ENCODE measurements around the gene LPA. TPM values are rescaled to one million over a fixed set of nuclear protein-coding genes. Genes with fewer than 3 reads are reported as not detected.
"Not testable (repeated sequence)": the region's sequence is repeated elsewhere in the genome, so short reads cannot be mapped to it uniquely, and the experiment has no call there.

LPA gene
- total RNA-seq, 1 donor from 2014 or later, result not detected

DNA sequence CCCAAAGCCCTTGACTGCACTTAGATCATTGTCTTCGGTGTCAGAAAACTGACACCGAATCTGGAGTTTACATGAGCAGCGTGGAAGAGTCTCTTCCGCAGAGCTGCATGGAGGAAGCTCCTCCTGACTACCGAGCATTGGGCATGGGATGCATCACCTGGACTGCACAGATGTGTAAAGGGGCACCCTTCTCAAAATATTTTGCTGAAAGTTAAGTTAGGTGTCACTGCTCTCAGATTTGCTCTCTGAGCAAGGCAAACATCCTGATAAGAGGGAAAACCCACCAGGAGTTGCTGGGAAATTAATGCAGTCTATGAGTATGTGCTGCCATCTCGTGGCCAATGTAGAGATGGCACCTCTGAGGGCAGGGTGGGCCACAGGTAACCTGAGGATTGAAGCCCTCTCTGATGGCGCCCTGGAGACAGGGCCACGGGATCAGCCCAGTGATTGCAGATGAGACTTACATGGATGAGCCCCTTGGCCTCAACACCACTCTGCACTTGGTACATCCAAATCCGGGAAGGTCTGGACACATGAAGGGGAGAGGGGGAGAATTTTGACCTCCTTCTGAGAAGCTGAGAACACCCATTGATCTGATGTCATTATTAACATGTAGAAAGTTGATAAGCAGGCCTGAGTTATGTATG, 129.9 kb downstream of the LPA start:
- Histone ChIP-seq H3K4me3 (ENCODE audit: low read depth, low read length) (no peak overlapping the region), H3K27me3 (ENCODE audit: control insufficient read depth, insufficient read depth, low read length) (no peaks in the 10 kb centered on the region), H3K36me3 (ENCODE audit: control insufficient read depth, insufficient read depth, low read length) (no peaks in the 10 kb centered on the region)
- TF ChIP-seq, protein P1, sequence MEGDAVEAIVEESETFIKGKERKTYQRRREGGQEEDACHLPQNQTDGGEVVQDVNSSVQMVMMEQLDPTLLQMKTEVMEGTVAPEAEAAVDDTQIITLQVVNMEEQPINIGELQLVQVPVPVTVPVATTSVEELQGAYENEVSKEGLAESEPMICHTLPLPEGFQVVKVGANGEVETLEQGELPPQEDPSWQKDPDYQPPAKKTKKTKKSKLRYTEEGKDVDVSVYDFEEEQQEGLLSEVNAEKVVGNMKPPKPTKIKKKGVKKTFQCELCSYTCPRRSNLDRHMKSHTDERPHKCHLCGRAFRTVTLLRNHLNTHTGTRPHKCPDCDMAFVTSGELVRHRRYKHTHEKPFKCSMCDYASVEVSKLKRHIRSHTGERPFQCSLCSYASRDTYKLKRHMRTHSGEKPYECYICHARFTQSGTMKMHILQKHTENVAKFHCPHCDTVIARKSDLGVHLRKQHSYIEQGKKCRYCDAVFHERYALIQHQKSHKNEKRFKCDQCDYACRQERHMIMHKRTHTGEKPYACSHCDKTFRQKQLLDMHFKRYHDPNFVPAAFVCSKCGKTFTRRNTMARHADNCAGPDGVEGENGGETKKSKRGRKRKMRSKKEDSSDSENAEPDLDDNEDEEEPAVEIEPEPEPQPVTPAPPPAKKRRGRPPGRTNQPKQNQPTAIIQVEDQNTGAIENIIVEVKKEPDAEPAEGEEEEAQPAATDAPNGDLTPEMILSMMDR (IDR thresholded peaks at IDR 0.05; ENCODE audit: insufficient read depth, low read length, poor library complexity, severe bottlenecking), result peak; percentile 81
- no peak for DNase-seq (ENCODE audit: low read depth)

DNA sequence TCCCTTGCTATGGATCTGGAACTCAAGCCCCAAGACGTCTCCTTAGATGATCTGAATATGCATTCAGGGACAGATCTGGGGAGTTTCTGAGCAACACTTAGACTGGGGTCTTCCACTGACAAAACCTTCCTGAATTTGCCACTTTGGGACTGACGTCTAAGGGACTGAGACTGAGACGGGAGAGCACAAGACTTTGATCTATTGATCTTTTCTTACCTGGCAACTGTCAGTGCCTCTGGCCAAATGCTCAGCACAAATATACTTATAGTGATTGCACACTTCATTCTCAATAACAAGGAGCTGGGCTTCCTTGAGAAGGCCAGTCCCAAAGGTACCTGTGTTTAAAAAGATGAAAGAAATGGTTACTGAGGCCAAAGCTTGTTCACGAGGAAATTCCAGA, 131.8 kb downstream of the LPA start:
- Histone ChIP-seq H3K4me3 (ENCODE audit: low read depth, low read length) (no peak overlapping the region), H3K36me3 (ENCODE audit: control insufficient read depth, insufficient read depth, low read length) (no peaks in the 10 kb centered on the region), H3K27me3 (ENCODE audit: control insufficient read depth, insufficient read depth, low read length) (no peaks in the 10 kb centered on the region)
- TF ChIP-seq, protein P1 (IDR thresholded peaks at IDR 0.05; ENCODE audit: insufficient read depth, low read length, poor library complexity, severe bottlenecking), result no peak
- DNase-seq (ENCODE audit: low read depth), result no peak

DNA sequence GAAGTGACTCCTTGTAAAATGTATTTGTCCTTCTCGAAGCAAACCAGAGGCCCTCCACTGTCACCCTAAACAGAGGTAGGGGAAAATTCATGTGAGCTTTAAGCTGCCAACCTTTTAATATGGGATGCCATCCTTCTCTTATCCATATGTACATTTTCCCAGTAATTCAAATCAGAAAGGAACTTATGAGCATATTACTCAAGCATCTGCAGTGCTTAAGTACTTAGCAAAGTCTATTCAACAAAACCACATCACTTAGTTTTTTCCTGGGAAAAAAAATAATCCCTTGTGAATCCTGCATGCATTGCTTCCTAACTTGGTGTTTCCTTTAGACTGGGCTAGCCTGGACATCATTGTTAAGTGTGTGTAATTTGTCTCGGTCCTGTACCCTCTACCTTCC, 132.2 kb downstream of the LPA start:
- Histone ChIP-seq H3K4me3 (ENCODE audit: low read depth, low read length) (no peak overlapping the region), H3K36me3 (ENCODE audit: control insufficient read depth, insufficient read depth, low read length) (no peaks in the 10 kb centered on the region), H3K27me3 (ENCODE audit: control insufficient read depth, insufficient read depth, low read length) (no peaks in the 10 kb centered on the region)
- no peak for DNase-seq (ENCODE audit: low read depth)
- TF ChIP-seq, protein P1 (IDR thresholded peaks at IDR 0.05; ENCODE audit: insufficient read depth, low read length, poor library complexity, severe bottlenecking), result no peak

DNA sequence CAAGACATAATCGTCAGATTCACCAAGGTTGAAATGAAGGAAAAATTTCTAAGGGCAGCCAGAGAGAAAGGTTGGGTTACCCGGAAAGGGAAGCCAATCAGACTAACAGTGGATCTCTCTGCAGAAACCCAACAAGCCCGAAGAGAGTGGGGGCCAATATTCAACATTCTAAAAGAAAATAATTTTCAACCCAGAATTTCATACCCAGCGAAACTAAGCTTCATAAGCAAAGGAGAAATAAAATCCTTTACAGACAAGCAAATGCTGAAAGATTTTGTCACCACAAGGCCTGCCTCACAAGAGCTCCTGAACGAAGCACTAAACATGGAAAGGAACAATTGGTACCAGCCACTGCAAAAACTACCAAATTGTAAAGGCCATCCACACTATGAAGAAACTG, 134.6 kb downstream of the LPA start:
- not testable (repeated sequence) for H3K27me3 ChIP-seq (ENCODE audit: control insufficient read depth, insufficient read depth, low read length); DNase-seq (ENCODE audit: low read depth)

DNA sequence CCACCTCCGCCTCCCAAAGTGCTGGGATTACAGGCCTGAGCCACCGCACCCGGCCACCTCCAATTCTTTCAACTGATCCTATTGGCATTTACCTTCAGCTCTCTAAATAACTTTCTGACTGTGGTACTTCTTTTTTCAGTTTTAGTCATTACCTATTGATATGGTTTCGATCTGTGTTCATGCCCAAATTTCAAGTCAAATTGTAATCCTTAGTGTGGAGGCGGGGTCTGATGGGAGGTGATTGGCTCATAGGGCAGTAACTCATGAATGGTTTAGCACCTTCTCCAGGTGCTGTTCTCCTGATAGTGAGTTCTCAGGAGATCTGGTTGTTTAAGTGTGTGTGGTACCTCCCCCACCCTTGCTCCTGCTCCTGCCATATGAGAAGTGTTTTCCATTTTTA, 140.9 kb downstream of the LPA start:
- TF ChIP-seq, protein P1 (IDR thresholded peaks at IDR 0.05; ENCODE audit: insufficient read depth, low read length, poor library complexity, severe bottlenecking), result no peak
- no peak for DNase-seq (ENCODE audit: low read depth)

More for the DNA sequence above, 134.6 kb downstream of the LPA start:
- not testable (repeated sequence) for H3K4me3 ChIP-seq (ENCODE audit: low read depth, low read length); H3K36me3 ChIP-seq (ENCODE audit: control insufficient read depth, insufficient read depth, low read length)

DNA sequence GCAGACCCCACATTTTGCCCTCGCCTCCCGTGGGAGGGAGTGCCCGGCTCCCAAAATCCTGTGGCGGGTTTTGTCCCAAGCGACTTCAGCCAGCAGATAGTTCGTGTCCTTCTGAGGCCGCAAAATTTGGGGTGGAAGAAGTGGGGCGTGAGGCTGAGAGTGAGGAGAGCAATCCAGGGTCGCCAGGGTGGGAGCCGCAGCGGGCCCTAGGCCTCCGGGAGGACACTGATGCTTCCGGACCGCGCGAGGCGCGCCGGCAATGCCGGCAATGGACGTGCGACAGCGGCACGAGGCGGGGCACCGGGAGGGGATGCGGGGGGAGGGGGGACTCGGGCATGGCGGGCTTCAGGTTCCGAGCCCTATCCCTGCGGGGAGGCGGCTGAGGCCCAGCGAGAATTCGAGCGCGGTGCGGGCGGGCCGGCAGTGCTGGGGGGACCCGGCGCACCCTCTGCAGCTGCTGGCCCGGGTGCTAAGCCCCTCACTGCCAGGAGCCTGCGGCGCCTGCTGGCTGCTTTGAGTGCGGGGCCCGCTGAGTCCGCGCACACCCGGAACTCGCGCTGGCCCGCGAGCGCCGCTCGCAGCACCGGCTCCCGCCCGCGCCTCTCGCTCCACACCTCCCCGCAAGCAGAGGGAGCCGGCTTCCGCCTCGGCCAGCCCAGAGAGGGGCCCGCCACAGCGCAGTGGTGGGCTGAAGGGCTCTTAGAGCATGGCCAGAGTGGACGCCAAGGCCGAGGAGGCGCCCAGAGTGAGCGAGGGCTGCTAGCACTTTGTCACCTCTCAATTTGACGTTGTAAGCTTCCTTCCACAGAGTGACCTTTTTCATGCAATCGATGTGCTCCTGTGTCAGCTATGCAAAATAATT, 143.8 kb downstream of the LPA start:
- Histone ChIP-seq H3K27me3 (ENCODE audit: control insufficient read depth, insufficient read depth, low read length) (no peaks in the 10 kb centered on the region), H3K36me3 (ENCODE audit: control insufficient read depth, insufficient read depth, low read length) (no peaks in the 10 kb centered on the region), H3K4me3 (ENCODE audit: low read depth, low read length) (peak overlapping the region; percentile 75)
- no peak for DNase-seq (ENCODE audit: low read depth)
- TF ChIP-seq, protein P1 (IDR thresholded peaks at IDR 0.05; ENCODE audit: insufficient read depth, low read length, poor library complexity, severe bottlenecking), result no peak

More for the DNA sequence above, 140.9 kb downstream of the LPA start:
- H3K4me3 ChIP-seq (ENCODE audit: low read depth, low read length), result no peak overlapping the region
- no peaks in the 10 kb centered on the region for H3K27me3 ChIP-seq (ENCODE audit: control insufficient read depth, insufficient read depth, low read length)
- no peaks in the 10 kb centered on the region for H3K36me3 ChIP-seq (ENCODE audit: control insufficient read depth, insufficient read depth, low read length)

Data from kidney epithelial cell (primary cell).